ENCODE results near the gene SP3.

DNA sequence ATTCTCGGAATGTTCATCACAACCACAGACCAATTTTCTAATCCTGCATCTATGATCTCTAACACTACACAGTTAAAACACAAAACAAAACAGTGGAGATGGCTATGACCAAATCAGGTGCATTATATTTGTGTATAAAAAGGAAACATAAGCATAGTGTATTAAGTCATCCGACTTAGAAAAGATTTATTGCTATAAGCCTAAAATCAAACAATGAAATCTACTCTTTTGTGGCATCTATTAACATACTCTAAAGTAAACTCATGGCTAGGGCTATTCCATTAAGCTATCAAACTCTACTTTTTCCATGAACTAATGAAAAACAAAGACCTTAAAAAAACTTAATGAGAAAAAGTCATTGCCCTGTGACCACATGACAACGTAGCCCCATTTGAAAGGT lies 8.7 kb downstream of the SP3 start:
- TF ChIP-seq, protein P1, sequence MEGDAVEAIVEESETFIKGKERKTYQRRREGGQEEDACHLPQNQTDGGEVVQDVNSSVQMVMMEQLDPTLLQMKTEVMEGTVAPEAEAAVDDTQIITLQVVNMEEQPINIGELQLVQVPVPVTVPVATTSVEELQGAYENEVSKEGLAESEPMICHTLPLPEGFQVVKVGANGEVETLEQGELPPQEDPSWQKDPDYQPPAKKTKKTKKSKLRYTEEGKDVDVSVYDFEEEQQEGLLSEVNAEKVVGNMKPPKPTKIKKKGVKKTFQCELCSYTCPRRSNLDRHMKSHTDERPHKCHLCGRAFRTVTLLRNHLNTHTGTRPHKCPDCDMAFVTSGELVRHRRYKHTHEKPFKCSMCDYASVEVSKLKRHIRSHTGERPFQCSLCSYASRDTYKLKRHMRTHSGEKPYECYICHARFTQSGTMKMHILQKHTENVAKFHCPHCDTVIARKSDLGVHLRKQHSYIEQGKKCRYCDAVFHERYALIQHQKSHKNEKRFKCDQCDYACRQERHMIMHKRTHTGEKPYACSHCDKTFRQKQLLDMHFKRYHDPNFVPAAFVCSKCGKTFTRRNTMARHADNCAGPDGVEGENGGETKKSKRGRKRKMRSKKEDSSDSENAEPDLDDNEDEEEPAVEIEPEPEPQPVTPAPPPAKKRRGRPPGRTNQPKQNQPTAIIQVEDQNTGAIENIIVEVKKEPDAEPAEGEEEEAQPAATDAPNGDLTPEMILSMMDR (conservative IDR thresholded peaks at IDR 0.05 in 1 of 2, IDR thresholded peaks at IDR 0.05 in 1 of 2; ENCODE audit: extremely low read depth in 1 of 2, insufficient read depth in 1 of 2, low read depth in 1 of 2, low read length in 2 of 2), result no peak
- no peak for TF ChIP-seq EZH2 (IDR thresholded peaks at IDR 0.05; ENCODE audit: borderline replicate concordance, low read length)

Data from mammary epithelial cell (primary cell).